HCT116 (cell line): ENCODE measurements around the gene OSBPL5. TPM values are rescaled to one million over a fixed set of nuclear protein-coding genes. Genes with fewer than 3 reads are reported as not detected.

Source experiments
- ATAC-seq: fragments of 200-7000 bp; cut with Tn5 transposase; 2 replicates; pipeline ENCODE4 v1.9.1; 2020; ENCODE audit warnings: mild to moderate bottlenecking, moderate library complexity
- BruUV-seq: library from RNA; stranded (reverse); fragments of 400-500 nt; replicated peaks from 2 replicates; lab custom pipeline; 2021; lab: Mats Ljungman, UMichigan
- CTCF ChIA-PET: fragments of 300-600 bp; sonication (Branson Sonifier 250); formaldehyde crosslinking; loops from one replicate; lab custom pipeline; 2021; ENCODE audit warnings: antibody characterized with exemption; lab: Charles Lee
- POLR2A ChIA-PET: fragments of 300-600, 350-600 bp; sonication (Branson Sonifier 250); formaldehyde crosslinking; loops from one replicate; lab custom pipeline; 2021; ENCODE audit warnings: antibody characterized with exemption; lab: Charles Lee
- RAD21 ChIA-PET, 2 experiments: fragments of 300-600 bp; sonication (Branson Sonifier 250); formaldehyde crosslinking; loops; one replicate each; lab custom pipeline; 2023; ENCODE audit warnings: low total read pairs in 2 of 2; ENCODE audit not compliant: uncharacterized antibody in 2 of 2, unreplicated experiment in 2 of 2, low non-redundant PET in 1 of 2; lab: Charles Lee
- DNase-seq: peaks from one replicate; pipeline ENCODE4 v3.0.0-alpha.2; 2010; ENCODE audit warnings: low read depth, low spot score
- H2AFZ ChIP-seq: fragments of 200-600 bp; shearing (Covaris generic), sonication (generic); 2 replicates; pipeline ENCODE4 v1.6.1; 2017; ENCODE audit warnings: low read depth, mixed run types, mixed read lengths, antibody characterized with exemption, low read length; ENCODE audit not compliant: poor library complexity, severe bottlenecking
- H3K27ac ChIP-seq: 2 replicates; pipeline ENCODE4 v1.5.1; 2012; ENCODE audit warnings: low read depth, low read length
- H3K27me3 ChIP-seq: fragments of 200-600 bp; sonication (generic); 2 replicates; pipeline ENCODE4 v1.6.1; 2016; ENCODE audit warnings: mixed run types, low read length, mixed read lengths; ENCODE audit not compliant: insufficient read depth
- H3K36me3 ChIP-seq, 2 experiments: fragments of 200-500 bp in 1 of 2; fragments of 200-600 bp in 1 of 2; sonication (Bioruptor generic) in 1 of 2; sonication (generic) in 1 of 2; 2 replicates each; pipeline versions ENCODE4 v1.5.1 to v1.6.1; 2014 to 2016; ENCODE audit warnings: low read length in 2 of 2, inconsistent platforms in 1 of 2, mixed read lengths in 1 of 2, mixed run types in 1 of 2; ENCODE audit not compliant: insufficient read depth in 2 of 2, control insufficient read depth in 1 of 2
- H3K4me1 ChIP-seq, 2 experiments: fragments of 200-600 bp in 1 of 2; sonication (generic) in 1 of 2; 2 replicates each; pipeline versions ENCODE4 v1.5.1 to v1.6.1; 2012 to 2017; ENCODE audit warnings: low read length in 2 of 2, inconsistent platforms in 1 of 2, mild to moderate bottlenecking in 1 of 2, mixed read lengths in 1 of 2, mixed run types in 1 of 2, moderate library complexity in 1 of 2; ENCODE audit not compliant: insufficient read depth in 2 of 2, control insufficient read depth in 1 of 2
- H3K4me2 ChIP-seq: fragments of 200-600 bp; sonication (generic); 2 replicates; pipeline ENCODE4 v1.6.1; 2017; ENCODE audit warnings: mixed run types, low read length, mixed read lengths
- H3K4me3 ChIP-seq, 2 experiments: fragments of 200-600 bp in 1 of 2; sonication (generic) in 1 of 2; replicated peaks in 1 of 2; 2 replicates each; pipeline ENCODE4 v1.5.1; 2011 to 2016; ENCODE audit warnings: low read length in 2 of 2, control low read depth in 1 of 2, low read depth in 1 of 2, mild to moderate bottlenecking in 1 of 2, mixed read lengths in 1 of 2, mixed run types in 1 of 2
- H3K79me2 ChIP-seq: fragments of 200-600 bp; sonication (generic); 2 replicates; pipeline ENCODE4 v1.6.1; 2017; ENCODE audit warnings: mild to moderate bottlenecking, mixed run types, low read length, moderate library complexity, mixed read lengths; ENCODE audit not compliant: insufficient read depth
- H3K9ac ChIP-seq: fragments of 200-600 bp; sonication (generic); 2 replicates; pipeline ENCODE4 v1.6.1; 2016; ENCODE audit warnings: low read length, mixed read lengths
- H3K9me2 ChIP-seq: fragments of 200-600 bp; sonication (generic), shearing (Covaris generic); 2 replicates; pipeline ENCODE4 v1.6.1; 2017; ENCODE audit warnings: mixed run types, mild to moderate bottlenecking, moderate library complexity; ENCODE audit not compliant: insufficient read depth
- H3K9me3 ChIP-seq, 2 experiments: fragments of 200-500 bp in 1 of 2; fragments of 200-600 bp in 1 of 2; sonication (Bioruptor generic) in 1 of 2; sonication (generic) in 1 of 2; 2 replicates each; pipeline ENCODE4 v1.6.1; 2014 to 2017; ENCODE audit warnings: low read length in 2 of 2, mixed read lengths in 2 of 2, inconsistent platforms in 1 of 2, low read depth in 1 of 2, mild to moderate bottlenecking in 1 of 2, mixed run types in 1 of 2, moderate library complexity in 1 of 2; ENCODE audit not compliant: control insufficient read depth in 1 of 2, insufficient read depth in 1 of 2
- H4K20me1 ChIP-seq: fragments of 200-600 bp; sonication (generic), shearing (Covaris generic); 2 replicates; pipeline ENCODE4 v1.6.1; 2017; ENCODE audit warnings: mixed run types, mild to moderate bottlenecking, moderate library complexity; ENCODE audit not compliant: insufficient read depth
- ATF3 ChIP-seq: IDR thresholded peaks from 2 replicates; pipeline ENCODE4 v1.6.1; 2012
- EGR1 ChIP-seq: IDR thresholded peaks from 2 replicates; pipeline ENCODE4 v1.6.1; 2012; ENCODE audit warnings: low read depth
- ELF1 ChIP-seq: IDR thresholded peaks from 2 replicates; pipeline ENCODE4 v1.6.1; 2012; ENCODE audit warnings: low read depth, borderline replicate concordance
- EZH2 ChIP-seq: fragments of 200-600 bp; sonication (generic); IDR thresholded peaks from 2 replicates; pipeline ENCODE4 v1.6.1; 2017; ENCODE audit warnings: antibody characterized with exemption, mixed run types
- EZH2phosphoT487 ChIP-seq: fragments of 200-600 bp; IDR thresholded peaks from 2 replicates; pipeline ENCODE4 v1.6.1; 2018; ENCODE audit warnings: antibody characterized with exemption, borderline replicate concordance
- FOSL1 ChIP-seq: IDR thresholded peaks from 2 replicates; pipeline ENCODE4 v1.6.1; 2012; ENCODE audit warnings: low read depth
- JUND ChIP-seq: IDR thresholded peaks from 2 replicates; pipeline ENCODE4 v1.6.1; 2012
- POLR2AphosphoS5 ChIP-seq: IDR thresholded peaks from 2 replicates; pipeline ENCODE4 v1.6.1; 2011; ENCODE audit warnings: mild to moderate bottlenecking, low read depth, low read length, moderate library complexity
- REST ChIP-seq: IDR thresholded peaks from 2 replicates; pipeline ENCODE4 v1.6.1; 2012; ENCODE audit warnings: low read depth
- SP1 ChIP-seq: IDR thresholded peaks from 2 replicates; pipeline ENCODE4 v1.6.1; 2012; ENCODE audit warnings: low read depth
- SRF ChIP-seq: IDR thresholded peaks from 2 replicates; pipeline ENCODE4 v1.6.1; 2012; ENCODE audit warnings: low read depth
- TCF7L2 ChIP-seq: IDR thresholded peaks from 2 replicates; pipeline ENCODE4 v1.7.0; 2011; ENCODE audit warnings: borderline replicate concordance, inconsistent platforms; ENCODE audit not compliant: insufficient read depth, insufficient read length; ENCODE audit errors: extremely low read depth
- YY1 ChIP-seq: IDR thresholded peaks from 2 replicates; pipeline ENCODE4 v1.6.1; 2011; ENCODE audit warnings: low read length, low read depth, moderate library complexity, mild to moderate bottlenecking; ENCODE audit not compliant: insufficient replicate concordance; ENCODE audit errors: extremely low read depth
- ZNF274 ChIP-seq: fragments of 200-500 bp; sonication (Bioruptor generic); IDR thresholded peaks from 2 replicates; pipeline ENCODE4 v1.6.1; 2014; ENCODE audit warnings: mild to moderate bottlenecking, low read depth, low read length, inconsistent platforms
- intact Hi-C: fragments of 100-400 bp; cut with micrococcal nuclease; formaldehyde crosslinking; loops from 2 replicates; pipeline ENCODE4 v1.10.0; 2022
- total RNA-seq: library from RNA; stranded (reverse); gene quantifications from one replicate; pipeline ENCODE4 v1.2.1, GENCODE V29; 2021; ENCODE audit not compliant: unreplicated experiment
- TF ChIP-seq, protein P1 (sequence below), 3 experiments: fragments of 200-600 bp in 1 of 3; sonication (generic) in 1 of 3; IDR thresholded peaks in 2 of 3; conservative IDR thresholded peaks in 1 of 3; 2 replicates each; pipeline ENCODE4 v1.5.1; 2012 to 2017; ENCODE audit warnings: low read depth in 2 of 3, low read length in 2 of 3, antibody characterized with exemption in 1 of 3, borderline replicate concordance in 1 of 3, control low read depth in 1 of 3, mild to moderate bottlenecking in 1 of 3, mixed read lengths in 1 of 3, mixed run types in 1 of 3, moderate library complexity in 1 of 3; ENCODE audit not compliant: insufficient read depth in 1 of 3
- TF ChIP-seq, protein P2 (sequence below): IDR thresholded peaks from 2 replicates; pipeline ENCODE4 v1.6.1; 2011; ENCODE audit warnings: mild to moderate bottlenecking, low read length, moderate library complexity; ENCODE audit not compliant: insufficient replicate concordance; ENCODE audit errors: extremely low read depth

Gene OSBPL5
- total RNA-seq, 1 experiment from 2014 or later, result 44.2 TPM

DNA sequence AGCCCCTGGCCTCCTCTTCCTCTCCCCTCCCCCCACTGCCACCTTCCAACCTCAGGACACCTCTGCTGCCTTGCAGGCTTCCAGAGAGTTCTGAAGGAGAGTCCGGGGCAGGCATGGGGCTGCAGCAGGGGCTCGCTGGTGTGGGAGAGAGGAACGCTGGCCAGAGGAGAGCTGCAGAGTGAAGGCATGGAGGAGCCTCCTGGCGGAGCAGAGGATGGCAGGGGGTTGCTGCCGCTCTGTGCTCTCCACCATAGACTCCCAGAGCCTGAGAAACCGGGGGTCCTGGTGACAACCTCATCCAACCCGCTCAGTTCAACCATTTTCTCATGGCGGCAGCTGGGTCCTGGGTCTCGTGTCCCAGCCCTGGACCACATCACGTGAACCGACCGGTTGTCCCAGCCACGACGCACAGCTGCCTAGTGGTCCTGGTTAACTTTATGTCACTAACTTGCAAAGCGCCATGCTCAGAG is 36.0 kb upstream of the OSBPL5 start (continued):
- TF ChIP-seq FOSL1, result no peak
- TF ChIP-seq SRF, result no peak

DNA sequence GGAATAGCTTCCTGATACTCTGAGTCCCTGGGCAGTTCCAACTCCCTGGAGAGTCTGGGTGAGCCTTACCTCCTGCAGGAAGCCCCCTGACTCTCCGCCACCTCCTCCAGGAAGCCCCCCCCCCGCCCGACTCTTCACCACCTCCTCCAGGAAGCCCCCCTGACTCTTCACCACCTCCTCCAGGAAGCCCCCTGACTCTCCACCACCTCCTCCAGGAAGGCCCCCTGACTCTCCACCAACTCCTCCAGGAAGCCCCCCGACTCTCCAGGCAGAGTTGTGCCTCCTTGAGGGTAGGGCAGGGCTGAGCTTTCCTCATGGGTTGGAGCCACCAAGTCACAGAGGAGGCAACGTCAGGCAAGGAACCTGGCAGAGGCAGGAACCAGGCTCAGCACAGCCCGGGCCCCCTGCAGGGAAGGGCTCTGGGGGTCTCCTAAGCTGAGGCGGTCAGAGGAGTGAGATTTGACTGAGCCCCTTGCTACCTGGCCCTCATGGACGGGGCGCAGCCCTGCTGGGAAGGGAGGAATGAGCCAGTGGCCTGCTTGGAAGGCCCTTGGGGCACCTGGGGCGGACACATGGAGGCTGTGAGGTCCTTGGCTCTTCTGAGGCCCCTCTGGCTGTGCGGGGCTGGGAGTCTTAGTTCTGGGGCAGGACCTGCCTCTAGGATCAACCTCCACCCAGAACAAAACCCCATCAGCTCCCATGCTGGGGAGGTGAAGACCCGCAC is 35.4 kb upstream of the OSBPL5 start:
- no peak for ATAC-seq
- CTCF ChIA-PET, result no interaction called here
- no peak overlapping the region for H3K4me3 ChIP-seq
- no peak overlapping the region for H3K9ac ChIP-seq
- H3K27me3 ChIP-seq, result peaks cover 22% of the 10 kb centered on the region; the same call in 1 of the 2 replicates
- POLR2A ChIA-PET, result no interaction called here
- intact Hi-C loops, result no loop called here
- DNase-seq, result no peak
- H4K20me1 ChIP-seq, result no peaks in the 10 kb centered on the region
- no peak overlapping the region for H3K4me2 ChIP-seq
- H3K9me2 ChIP-seq, result no peaks in the 10 kb centered on the region
- no peaks in the 10 kb centered on the region for H3K4me1 ChIP-seq
- RAD21 ChIA-PET, result no interaction called here
- BruUV-seq, result no TSS peak
- H3K79me2 ChIP-seq, result no peaks in the 10 kb centered on the region
- no peaks in the 10 kb centered on the region for H3K36me3 ChIP-seq
- H3K27ac ChIP-seq, result no peak overlapping the region
- no peak overlapping the region for H2AFZ ChIP-seq
- H3K9me3 ChIP-seq, result no peaks in the 10 kb centered on the region
- TF ChIP-seq ATF3 (no peak), EGR1 (no peak), EZH2 (no peak), SP1 (no peak), ZNF274 (no peak), TCF7L2 (no peak), ELF1 (no peak), EZH2phosphoT487 (no peak), POLR2AphosphoS5 (no peak), REST (no peak), JUND (no peak), YY1 (no peak), FOSL1 (no peak)
- TF ChIP-seq, protein P1, sequence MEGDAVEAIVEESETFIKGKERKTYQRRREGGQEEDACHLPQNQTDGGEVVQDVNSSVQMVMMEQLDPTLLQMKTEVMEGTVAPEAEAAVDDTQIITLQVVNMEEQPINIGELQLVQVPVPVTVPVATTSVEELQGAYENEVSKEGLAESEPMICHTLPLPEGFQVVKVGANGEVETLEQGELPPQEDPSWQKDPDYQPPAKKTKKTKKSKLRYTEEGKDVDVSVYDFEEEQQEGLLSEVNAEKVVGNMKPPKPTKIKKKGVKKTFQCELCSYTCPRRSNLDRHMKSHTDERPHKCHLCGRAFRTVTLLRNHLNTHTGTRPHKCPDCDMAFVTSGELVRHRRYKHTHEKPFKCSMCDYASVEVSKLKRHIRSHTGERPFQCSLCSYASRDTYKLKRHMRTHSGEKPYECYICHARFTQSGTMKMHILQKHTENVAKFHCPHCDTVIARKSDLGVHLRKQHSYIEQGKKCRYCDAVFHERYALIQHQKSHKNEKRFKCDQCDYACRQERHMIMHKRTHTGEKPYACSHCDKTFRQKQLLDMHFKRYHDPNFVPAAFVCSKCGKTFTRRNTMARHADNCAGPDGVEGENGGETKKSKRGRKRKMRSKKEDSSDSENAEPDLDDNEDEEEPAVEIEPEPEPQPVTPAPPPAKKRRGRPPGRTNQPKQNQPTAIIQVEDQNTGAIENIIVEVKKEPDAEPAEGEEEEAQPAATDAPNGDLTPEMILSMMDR (IDR thresholded peaks at IDR 0.05 in 2 of 3, conservative IDR thresholded peaks at IDR 0.05 in 1 of 3; ENCODE audit: borderline replicate concordance in 1 of 3, insufficient read depth in 1 of 3, low read depth in 2 of 3, low read length in 2 of 3), result no peak
- TF ChIP-seq, protein P2, sequence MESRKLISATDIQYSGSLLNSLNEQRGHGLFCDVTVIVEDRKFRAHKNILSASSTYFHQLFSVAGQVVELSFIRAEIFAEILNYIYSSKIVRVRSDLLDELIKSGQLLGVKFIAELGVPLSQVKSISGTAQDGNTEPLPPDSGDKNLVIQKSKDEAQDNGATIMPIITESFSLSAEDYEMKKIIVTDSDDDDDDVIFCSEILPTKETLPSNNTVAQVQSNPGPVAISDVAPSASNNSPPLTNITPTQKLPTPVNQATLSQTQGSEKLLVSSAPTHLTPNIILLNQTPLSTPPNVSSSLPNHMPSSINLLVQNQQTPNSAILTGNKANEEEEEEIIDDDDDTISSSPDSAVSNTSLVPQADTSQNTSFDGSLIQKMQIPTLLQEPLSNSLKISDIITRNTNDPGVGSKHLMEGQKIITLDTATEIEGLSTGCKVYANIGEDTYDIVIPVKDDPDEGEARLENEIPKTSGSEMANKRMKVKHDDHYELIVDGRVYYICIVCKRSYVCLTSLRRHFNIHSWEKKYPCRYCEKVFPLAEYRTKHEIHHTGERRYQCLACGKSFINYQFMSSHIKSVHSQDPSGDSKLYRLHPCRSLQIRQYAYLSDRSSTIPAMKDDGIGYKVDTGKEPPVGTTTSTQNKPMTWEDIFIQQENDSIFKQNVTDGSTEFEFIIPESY, result no peak
